Endothelial cell of umbilical vein (primary cell): ENCODE measurements around the gene SAMD7.

Source experiments
- CTCF ChIP-seq, 2 donors: IDR thresholded peaks; 1 replicate in 1 of 2; 2 replicates in 1 of 2; pipeline ENCODE4 v1.5.1; 2011; ENCODE audit warnings: low read length in 2 of 2, mild to moderate bottlenecking in 2 of 2, moderate library complexity in 2 of 2, control low read depth in 1 of 2, inconsistent platforms in 1 of 2, low read depth in 1 of 2; ENCODE audit not compliant: insufficient read depth in 1 of 2; ENCODE audit errors: extremely low read depth in 1 of 2
- EZH2 ChIP-seq: IDR thresholded peaks from 2 replicates; pipeline ENCODE4 v1.6.1; 2012; ENCODE audit warnings: borderline replicate concordance, low read depth, mild to moderate bottlenecking, moderate library complexity, low read length, inconsistent platforms; ENCODE audit not compliant: severe bottlenecking
- FOS ChIP-seq: IDR thresholded peaks from 2 replicates; pipeline ENCODE4 v1.6.1; 2011; ENCODE audit warnings: mild to moderate bottlenecking, low read length, moderate library complexity, borderline replicate concordance; ENCODE audit not compliant: insufficient read depth
- GATA2 ChIP-seq: IDR thresholded peaks from 2 replicates; pipeline ENCODE4 v1.7.0; 2011; ENCODE audit warnings: low read depth, mild to moderate bottlenecking, moderate library complexity, mixed read lengths, low read length; ENCODE audit not compliant: insufficient read length, insufficient read depth
- MYC ChIP-seq: IDR thresholded peaks from one replicate; pipeline ENCODE4 v1.6.1; 2011; ENCODE audit warnings: mild to moderate bottlenecking, low read depth, low read length
- POLR2A ChIP-seq: IDR thresholded peaks from 2 replicates; pipeline ENCODE4 v1.6.1; 2012; ENCODE audit warnings: low read depth, mild to moderate bottlenecking, control low read depth, low read length
- POLR2AphosphoS5 ChIP-seq: IDR thresholded peaks from 2 replicates; pipeline ENCODE4 v1.6.1; 2012; ENCODE audit warnings: low read depth, mild to moderate bottlenecking, control low read depth, low read length, moderate library complexity; ENCODE audit not compliant: insufficient read depth

GRCh38 chr3:169954142-169954756, 42.9 kb downstream of the SAMD7 start:
- TF ChIP-seq CTCF (IDR thresholded peaks at IDR 0.05; ENCODE audit: extremely low read depth in 1 of 2, insufficient read depth in 1 of 2, low read depth in 1 of 2, low read length in 2 of 2) (no peak), GATA2 (no peak), POLR2A (no peak), MYC (no peak), EZH2 (no peak), FOS (no peak), POLR2AphosphoS5 (no peak)
